Gastroesophageal sphincter (tissue), 4 donors: Measurements from ENCODE around the gene CHKA. TPM values are rescaled to one million over a fixed set of nuclear protein-coding genes. Genes with fewer than 3 reads are reported as not detected.

Experiments used
- ATAC-seq: fragments of 150-250 bp; one replicate; pipeline ENCODE4 v1.9.1; 2016; ENCODE audit warnings: mild to moderate bottlenecking, moderate library complexity
- H3K27ac ChIP-seq, 4 donors: fragments of 200-600 bp; sonication (generic) in 3 of 4; 1 replicate in 3 of 4; 2 replicates in 1 of 4; pipeline ENCODE4 v1.5.1; 2016 to 2019
- H3K27me3 ChIP-seq: fragments of 200-600 bp; sonication (generic); one replicate; pipeline ENCODE4 v1.5.1; 2019
- H3K36me3 ChIP-seq, 2 donors: fragments of 200-600 bp; sonication (generic); one replicate each; pipeline ENCODE4 v1.5.1; 2019; ENCODE audit warnings: control low read depth in 1 of 2
- H3K4me1 ChIP-seq, 3 donors: fragments of 200-600 bp; sonication (generic); 1 replicate in 2 of 3; 2 replicates in 1 of 3; pipeline ENCODE4 v1.5.1; 2016 to 2019; ENCODE audit warnings: control low read depth in 2 of 3
- H3K4me3 ChIP-seq, 2 donors: fragments of 200-600 bp; sonication (generic); one replicate each; pipeline ENCODE4 v1.5.1; 2019; ENCODE audit warnings: mild to moderate bottlenecking in 1 of 2, moderate library complexity in 1 of 2
- H3K9me3 ChIP-seq, 3 donors: fragments of 200-600 bp; sonication (generic); one replicate each; pipeline ENCODE4 v1.5.1; 2017 to 2019; ENCODE audit warnings: control low read depth in 2 of 3
- CTCF ChIP-seq, 4 experiments: fragments of 200-600 bp in 2 of 4; fragments of 450-650 bp in 2 of 4; sonication (generic) in 1 of 4; IDR thresholded peaks; one replicate each; pipeline ENCODE4 v1.5.1; 2017 to 2019; ENCODE audit warnings: antibody characterized with exemption in 4 of 4, mild to moderate bottlenecking in 2 of 4, moderate library complexity in 2 of 4
- EP300 ChIP-seq: sonication (generic); formaldehyde crosslinking; IDR thresholded peaks from one replicate; pipeline ENCODE4 v1.6.1; 2017; ENCODE audit warnings: antibody characterized with exemption, mild to moderate bottlenecking
- POLR2A ChIP-seq, 2 donors: fragments of 450-650 bp; IDR thresholded peaks; one replicate each; pipeline ENCODE4 v1.6.1; 2017; ENCODE audit warnings: antibody characterized with exemption in 2 of 2, mild to moderate bottlenecking in 2 of 2, moderate library complexity in 1 of 2
- POLR2AphosphoS5 ChIP-seq: sonication (generic); formaldehyde crosslinking; IDR thresholded peaks from one replicate; pipeline ENCODE4 v1.6.1; 2017; ENCODE audit warnings: antibody characterized with exemption
- WGBS, 2 donors: methylation state at CpG; one replicate each; pipeline ENCODE4 v1.1.5; 2018; ENCODE audit warnings: low coverage in 1 of 2; 5-methylcytosine and 5-hydroxymethylcytosine counted together
- total RNA-seq, 4 donors: library from RNA; depleted of rRNA; stranded (reverse); fragments of >200 nt; gene quantifications; one replicate each; pipeline ENCODE4 v1.1.0, GENCODE V29; 2016

Gene CHKA
- total RNA-seq, 4 donors from 2014 or later: 11.1 to 66.1 (median 33.9) TPM

GRCh38 chr11:68066742-68067141 lies 54.4 kb downstream of the CHKA start:
- 87% methylated on average over 2 of the region's 3 CpGs; no CpG with 5 or more reads in 1 of the 2 donors for WGBS, 2 donors
- H3K36me3 ChIP-seq: peaks cover 0 to 100% of the 10 kb centered on the region in 2 donors
- H3K27me3 ChIP-seq: no peaks in the 10 kb centered on the region
- no peak overlapping the region for H3K27ac ChIP-seq
- no peak for ATAC-seq
- H3K9me3 ChIP-seq: no peaks in the 10 kb centered on the region
- TF ChIP-seq EP300: no peak
- no peak for TF ChIP-seq CTCF (IDR thresholded peaks at IDR 0.05)
- no peak for TF ChIP-seq POLR2AphosphoS5
- TF ChIP-seq POLR2A (IDR thresholded peaks at IDR 0.05): no peak
- no peaks in the 10 kb centered on the region for H3K4me1 ChIP-seq
- H3K4me3 ChIP-seq: no peak overlapping the region

- Histone ChIP-seq H3K27ac (no peak overlapping the region), H3K27me3 (no peaks in the 10 kb centered on the region), H3K36me3 (peaks cover 0 to 100% of the 10 kb centered on the region in 2 donors), H3K9me3 (no peaks in the 10 kb centered on the region), H3K4me1 (no peaks in the 10 kb centered on the region), H3K4me3 (no peak overlapping the region)
- 89 to 90% methylated on average over 5 of the region's 5 CpGs for WGBS, 2 donors
- TF ChIP-seq POLR2AphosphoS5 (no peak), CTCF (IDR thresholded peaks at IDR 0.05) (no peak), POLR2A (IDR thresholded peaks at IDR 0.05) (no peak), EP300 (no peak)
- no peak for ATAC-seq
These were observed 55.3 kb downstream of the CHKA start for GRCh38 chr11:68065841-68066240.

GRCh38 chr11:68064926-68065325 lies 56.3 kb downstream of the CHKA start:
- no peak for ATAC-seq
- H3K36me3 ChIP-seq: peaks cover 0 to 100% of the 10 kb centered on the region in 2 donors
- no peak for TF ChIP-seq EP300
- no peak for TF ChIP-seq POLR2AphosphoS5
- no peak for TF ChIP-seq CTCF (IDR thresholded peaks at IDR 0.05)
- no peak for TF ChIP-seq POLR2A (IDR thresholded peaks at IDR 0.05)
- H3K27ac ChIP-seq: no peak overlapping the region
- no peaks in the 10 kb centered on the region for H3K27me3 ChIP-seq
- H3K9me3 ChIP-seq: no peaks in the 10 kb centered on the region
- H3K4me3 ChIP-seq: no peak overlapping the region
- 50 to 81% methylated on average over 1 to 2 of the region's 2 CpGs for WGBS, 2 donors
- H3K4me1 ChIP-seq: no peaks in the 10 kb centered on the region

- Histone ChIP-seq H3K27ac (no peak overlapping the region), H3K36me3 (peaks cover 0 to 89% of the 10 kb centered on the region in 2 donors), H3K27me3 (no peaks in the 10 kb centered on the region), H3K9me3 (no peaks in the 10 kb centered on the region), H3K4me1 (no peaks in the 10 kb centered on the region), H3K4me3 (no peak overlapping the region)
- TF ChIP-seq CTCF (IDR thresholded peaks at IDR 0.05) (no peak), EP300 (no peak), POLR2A (IDR thresholded peaks at IDR 0.05) (no peak), POLR2AphosphoS5 (no peak)
- whole genome bisulfite sequencing, 2 donors: no CpG with 5 or more reads among the region's 7 CpGs
- no peak for ATAC-seq
These were observed 59.7 kb downstream of the CHKA start for GRCh38 chr11:68061508-68061907.

GRCh38 chr11:68057807-68058206 lies 63.4 kb downstream of the CHKA start:
- 94% methylated on average over 2 to 4 of the region's 4 CpGs for WGBS, 2 donors
- Histone ChIP-seq H3K27me3 (no peaks in the 10 kb centered on the region), H3K36me3 (peaks cover 0 to 64% of the 10 kb centered on the region in 2 donors), H3K4me3 (no peak overlapping the region), H3K9me3 (no peaks in the 10 kb centered on the region), H3K4me1 (no peaks in the 10 kb centered on the region), H3K27ac (no peak overlapping the region)
- ATAC-seq: no peak
- TF ChIP-seq POLR2A (IDR thresholded peaks at IDR 0.05) (no peak), CTCF (IDR thresholded peaks at IDR 0.05) (no peak), EP300 (no peak)
